Stimulated activated CD8-positive, alpha-beta memory T cell treated with anti-CD3 and anti-CD28 coated beads, Interleukin-7, amount 100 ng/mL, for 4 hours (primary cell): ENCODE results near the gene C9orf57.
"Not testable (repeated sequence)": the region's sequence is repeated elsewhere in the genome, so short reads cannot be mapped to it uniquely, and the experiment has no call there.

Experiments
- DNase-seq, 2 donors: peaks; one replicate each; pipeline ENCODE4 v3.0.0-alpha.2; 2020; ENCODE audit warnings: low read depth in 2 of 2

Gene C9orf57

GRCh38 chr9:72060513-72060912, at the start of gene C9orf57:
Gene C9orf57 (minus strand): TSS chr9:72060613. CDS start chr9:72059331, 1,282 bp downstream.
- DNase-seq: no peak

- no peak for DNase-seq
Measured at GRCh38 chr9:72102520-72102919, 42.1 kb upstream of the C9orf57 start.

- not testable (repeated sequence) for DNase-seq
Measured at GRCh38 chr9:72095520-72095919, 35.1 kb upstream of the C9orf57 start.

- DNase-seq: no peak
Measured at GRCh38 chr9:72092820-72093219, 32.4 kb upstream of the C9orf57 start.

- no peak for DNase-seq
Measured at GRCh38 chr9:72089451-72090130, 29.2 kb upstream of the C9orf57 start.

GRCh38 chr9:72082536-72082935, 22.1 kb upstream of the C9orf57 start:
- no peak for DNase-seq

- DNase-seq: not testable (repeated sequence)
Measured at GRCh38 chr9:72074666-72075065, 14.3 kb upstream of the C9orf57 start.

- no peak for DNase-seq
Measured at GRCh38 chr9:72065076-72065475, 4.7 kb upstream of the C9orf57 start.

- DNase-seq: no peak
Measured at GRCh38 chr9:72052122-72052521, 8.3 kb downstream of the C9orf57 start.

GRCh38 chr9:72048850-72049249, 11.6 kb downstream of the C9orf57 start:
- no peak for DNase-seq

GRCh38 chr9:72046630-72047456, 13.6 kb downstream of the C9orf57 start:
- DNase-seq: no peak

GRCh38 chr9:72044095-72044494, 16.3 kb downstream of the C9orf57 start:
- no peak for DNase-seq

GRCh38 chr9:72043576-72043975, 16.8 kb downstream of the C9orf57 start:
- DNase-seq: no peak

GRCh38 chr9:72042928-72043327, 17.5 kb downstream of the C9orf57 start:
- no peak for DNase-seq

- no peak for DNase-seq
Measured at GRCh38 chr9:72041775-72042194, 18.6 kb downstream of the C9orf57 start.

GRCh38 chr9:72041369-72041768, 19.0 kb downstream of the C9orf57 start:
- no peak for DNase-seq

GRCh38 chr9:72039532-72039931, 20.9 kb downstream of the C9orf57 start:
- no peak for DNase-seq

GRCh38 chr9:72038890-72039410, 21.5 kb downstream of the C9orf57 start:
- peak; percentile 25 to 35 for DNase-seq

- DNase-seq: no peak
Measured at GRCh38 chr9:72038408-72038807, 22.0 kb downstream of the C9orf57 start.

GRCh38 chr9:72037571-72037970, 22.8 kb downstream of the C9orf57 start:
- DNase-seq: no peak

- no peak for DNase-seq
Measured at GRCh38 chr9:72030767-72031166, 29.6 kb downstream of the C9orf57 start.

- DNase-seq: no peak
Measured at GRCh38 chr9:72029986-72030385, 30.4 kb downstream of the C9orf57 start.

- no peak for DNase-seq
Measured at GRCh38 chr9:72025906-72026305, 34.5 kb downstream of the C9orf57 start.
